ENCODE results near the gene KRTCAP2.
A peak's percentile ranks its signal among the peaks of the same experiment; 100 is the strongest.
"Not testable (repeated sequence)": the region's sequence is repeated elsewhere in the genome, so short reads cannot be mapped to it uniquely, and the experiment has no call there.

Gene KRTCAP2

DNA sequence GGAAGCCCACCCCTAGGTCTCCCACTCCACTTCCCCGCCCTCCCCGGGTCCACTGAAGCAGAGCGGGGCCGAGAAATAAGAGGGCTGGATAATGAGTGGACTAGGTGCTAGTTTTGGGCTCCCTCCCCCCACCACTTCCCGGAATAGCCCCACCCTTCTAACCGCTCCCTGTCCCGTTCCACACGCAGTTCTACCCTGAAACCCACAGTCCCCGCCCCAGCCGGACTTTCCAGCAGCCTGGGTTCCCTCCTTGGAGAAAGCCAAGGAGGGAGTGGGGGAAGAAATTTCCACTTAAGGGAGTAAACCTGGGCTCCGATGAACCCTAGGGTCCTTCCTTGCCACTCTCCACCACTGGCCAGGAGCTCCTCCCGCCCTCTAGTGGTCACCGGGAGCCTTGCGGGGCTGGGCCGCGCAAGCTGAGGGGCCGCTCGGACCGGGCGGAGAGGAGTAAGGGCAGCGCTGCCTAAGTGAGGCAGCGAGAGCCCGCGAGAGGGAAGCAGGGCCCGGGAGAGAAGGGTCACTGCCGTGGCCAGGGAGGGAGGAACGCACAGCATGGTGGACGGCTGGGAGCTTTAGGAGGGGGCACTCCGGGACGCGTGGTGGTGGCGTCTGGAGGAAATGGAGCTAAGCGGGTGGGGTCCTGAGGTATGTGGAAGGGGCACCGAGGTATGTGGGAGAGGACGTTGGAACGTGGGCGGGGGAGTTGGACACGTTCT lies 20.3 kb upstream of the KRTCAP2 start:
- POLR2A ChIA-PET, result interaction anchor here (0.6 to 1.4 kb wide), 4 partner anchors 14 to 115 kb away, joined by 3 to 5 read pairs (median 3); partner anchors contain the start of gene FDPS
- CTCF ChIA-PET, result interaction anchor here (0.7 to 3.8 kb wide), 24 partner anchors 9 to 488 kb away, joined by 3 to 167 read pairs (median 4); partner anchors contain the start of genes KRTCAP2, MTX1, THBS3 and TRIM46
- peak; percentile 89 for DNase-seq (ENCODE audit: extremely low spot score)
- TF ChIP-seq, protein P1, sequence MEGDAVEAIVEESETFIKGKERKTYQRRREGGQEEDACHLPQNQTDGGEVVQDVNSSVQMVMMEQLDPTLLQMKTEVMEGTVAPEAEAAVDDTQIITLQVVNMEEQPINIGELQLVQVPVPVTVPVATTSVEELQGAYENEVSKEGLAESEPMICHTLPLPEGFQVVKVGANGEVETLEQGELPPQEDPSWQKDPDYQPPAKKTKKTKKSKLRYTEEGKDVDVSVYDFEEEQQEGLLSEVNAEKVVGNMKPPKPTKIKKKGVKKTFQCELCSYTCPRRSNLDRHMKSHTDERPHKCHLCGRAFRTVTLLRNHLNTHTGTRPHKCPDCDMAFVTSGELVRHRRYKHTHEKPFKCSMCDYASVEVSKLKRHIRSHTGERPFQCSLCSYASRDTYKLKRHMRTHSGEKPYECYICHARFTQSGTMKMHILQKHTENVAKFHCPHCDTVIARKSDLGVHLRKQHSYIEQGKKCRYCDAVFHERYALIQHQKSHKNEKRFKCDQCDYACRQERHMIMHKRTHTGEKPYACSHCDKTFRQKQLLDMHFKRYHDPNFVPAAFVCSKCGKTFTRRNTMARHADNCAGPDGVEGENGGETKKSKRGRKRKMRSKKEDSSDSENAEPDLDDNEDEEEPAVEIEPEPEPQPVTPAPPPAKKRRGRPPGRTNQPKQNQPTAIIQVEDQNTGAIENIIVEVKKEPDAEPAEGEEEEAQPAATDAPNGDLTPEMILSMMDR (IDR thresholded peaks at IDR 0.05; ENCODE audit: control extremely low read depth, extremely low read depth, low read depth, missing control alignments), result peak; percentile 99

DNA sequence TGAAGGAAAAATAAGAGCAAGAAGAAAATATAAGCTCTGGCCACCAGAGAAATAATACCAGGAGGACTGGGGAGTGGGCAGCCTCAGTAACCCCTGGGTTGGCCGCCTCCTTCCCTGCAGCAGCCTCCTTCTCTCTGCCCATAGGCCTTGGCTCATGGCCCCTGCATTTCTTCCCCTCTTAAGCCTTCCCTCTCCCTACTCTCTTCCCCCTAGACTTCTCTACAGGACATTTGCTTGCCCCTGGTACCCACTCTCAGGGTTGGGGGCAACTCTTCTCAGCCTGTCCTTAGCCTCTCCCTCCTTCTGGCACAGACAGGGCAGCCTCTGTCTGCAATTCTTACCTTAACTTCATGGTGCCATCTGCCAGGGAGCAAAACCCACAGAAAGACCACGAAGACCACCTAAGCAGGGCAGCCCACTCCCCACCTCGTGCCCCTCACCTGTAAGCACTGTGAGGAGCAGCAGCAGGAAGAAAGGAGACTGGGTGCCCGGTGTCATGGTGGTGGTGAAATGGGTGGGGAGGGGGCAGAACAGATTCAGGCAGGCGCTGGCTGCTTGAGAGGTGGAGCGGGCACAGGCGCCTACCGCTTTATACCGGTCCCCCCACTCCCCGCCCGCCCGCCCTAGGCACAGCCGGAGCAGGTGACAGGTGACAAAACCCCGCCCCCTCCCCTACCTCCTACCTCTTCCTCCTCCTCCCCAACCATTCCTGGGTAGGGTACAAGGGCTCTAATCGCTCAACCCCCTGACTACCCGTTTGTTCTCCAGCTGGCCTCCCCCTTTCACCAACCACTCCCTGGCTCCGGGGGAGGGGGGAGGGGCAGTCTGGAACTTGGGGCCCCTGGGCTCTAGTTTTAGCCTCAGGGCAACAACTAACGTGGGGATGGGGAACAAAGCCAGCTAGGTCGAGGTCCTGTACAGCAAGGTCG lies 19.5 kb upstream of the KRTCAP2 start:
- no peak for DNase-seq (ENCODE audit: extremely low spot score)
- ChIA-PET CTCF (interaction anchor here (0.8 to 3.8 kb wide), 19 partner anchors 8 to 130 kb away, joined by 3 to 167 read pairs (median 6); partner anchors contain the start of genes KRTCAP2, MTX1, THBS3 and TRIM46), POLR2A (interaction anchor here (0.6 to 1.1 kb wide), 2 partner anchors 14 to 116 kb away, joined by 3 read pairs; partner anchors contain the start of gene FDPS)
- TF ChIP-seq, protein P1 (IDR thresholded peaks at IDR 0.05; ENCODE audit: control extremely low read depth, extremely low read depth, low read depth, missing control alignments), result no peak

DNA sequence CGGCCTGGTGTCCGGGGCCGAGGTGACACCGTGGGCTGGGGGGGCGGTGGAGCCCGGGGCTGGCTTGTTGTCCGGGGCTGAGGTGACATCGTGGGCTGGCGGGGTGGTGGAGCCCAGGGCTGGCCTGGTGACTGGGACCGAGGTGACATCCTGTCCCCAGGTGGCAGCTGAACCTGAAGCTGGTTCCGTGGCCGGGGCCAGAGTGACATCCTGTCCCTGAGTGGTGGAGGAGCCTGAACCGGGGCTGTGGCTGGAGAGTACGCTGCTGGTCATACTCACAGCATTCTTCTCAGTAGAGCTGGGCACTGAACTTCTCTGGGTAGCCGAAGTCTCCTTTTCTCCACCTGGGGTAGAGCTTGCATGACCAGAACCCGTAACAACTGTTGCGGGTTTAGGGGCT lies 18.8 kb upstream of the KRTCAP2 start:
- CTCF ChIA-PET, result interaction anchor here (1.2 to 3.8 kb wide), 4 partner anchors 14 to 107 kb away, joined by 3 to 167 read pairs (median 56); partner anchors contain the start of genes KRTCAP2, MTX1, THBS3 and TRIM46
- DNase-seq (ENCODE audit: extremely low spot score), result no peak
- TF ChIP-seq, protein P1 (IDR thresholded peaks at IDR 0.05; ENCODE audit: control extremely low read depth, extremely low read depth, low read depth, missing control alignments), result no peak
- POLR2A ChIA-PET, result no interaction called here

DNA sequence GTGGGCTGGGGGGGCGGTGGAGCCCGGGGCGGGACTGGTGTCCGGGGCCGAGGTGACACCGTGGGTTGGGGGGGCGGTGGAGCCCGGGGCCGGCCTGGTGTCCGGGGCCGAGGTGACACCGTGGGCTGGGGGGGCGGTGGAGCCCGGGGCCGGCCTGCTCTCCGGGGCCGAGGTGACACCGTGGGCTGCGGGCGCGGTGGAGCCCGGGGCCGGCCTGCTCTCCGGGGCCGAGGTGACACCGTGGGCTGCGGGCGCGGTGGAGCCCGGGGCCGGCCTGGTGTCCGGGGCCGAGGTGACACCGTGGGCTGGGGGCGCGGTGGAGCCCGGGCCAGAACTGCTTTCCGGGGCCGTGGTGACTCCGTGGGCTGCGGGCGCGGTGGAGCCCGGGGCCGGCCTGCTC lies 16.8 kb upstream of the KRTCAP2 start:
- DNase-seq (ENCODE audit: extremely low spot score); CTCF ChIA-PET; POLR2A ChIA-PET: not testable (repeated sequence)

DNA sequence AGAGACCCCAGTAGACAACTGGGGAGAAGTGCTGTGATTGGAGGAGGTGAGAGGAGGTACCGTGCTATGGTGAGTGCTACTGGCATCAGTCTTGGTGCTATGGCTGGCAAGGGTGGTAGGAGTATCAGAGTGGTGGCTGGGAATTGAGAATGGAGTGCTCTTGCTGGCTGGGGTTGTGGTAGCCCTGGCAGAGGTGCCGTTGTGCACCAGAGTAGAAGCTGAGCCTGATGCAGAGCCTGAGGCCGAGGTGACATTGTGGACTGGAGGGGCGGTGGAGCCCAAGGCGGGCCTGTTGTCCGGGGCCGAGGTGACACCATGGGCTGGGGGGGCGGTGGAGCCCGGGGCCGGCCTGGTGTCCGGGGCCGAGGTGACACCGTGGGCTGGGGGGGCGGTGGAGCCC lies 15.2 kb upstream of the KRTCAP2 start:
- no peak for DNase-seq (ENCODE audit: extremely low spot score)
- ChIA-PET POLR2A (no interaction called here), CTCF (interaction anchor here (0.7 kb wide), 1 partner anchor 13 kb away, joined by 4 read pairs; no protein-coding TSS in a partner anchor)
- TF ChIP-seq, protein P1 (IDR thresholded peaks at IDR 0.05; ENCODE audit: control extremely low read depth, extremely low read depth, low read depth, missing control alignments), result no peak

DNA sequence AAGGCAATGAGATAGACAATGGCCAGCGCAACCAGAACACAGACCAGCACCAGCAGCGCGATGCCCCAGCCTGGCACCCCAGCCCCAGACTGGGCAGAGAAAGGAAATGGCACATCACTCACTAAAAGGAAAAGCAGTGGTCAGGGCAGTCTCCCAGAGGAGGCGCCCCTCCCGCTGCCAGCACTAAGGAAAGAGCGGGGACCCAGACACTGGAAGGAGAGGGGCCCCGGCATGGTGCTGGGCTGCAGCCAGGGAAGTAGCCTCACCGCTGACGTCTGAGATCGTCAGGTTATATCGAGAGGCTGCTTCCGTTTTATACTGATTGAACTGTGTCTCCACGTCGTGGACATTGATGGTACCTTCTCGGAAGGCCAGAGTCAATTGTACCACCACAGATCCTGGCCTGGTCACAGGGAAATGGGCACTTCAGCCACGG lies 14.4 kb upstream of the KRTCAP2 start:
- POLR2A ChIA-PET, result no interaction called here
- TF ChIP-seq, protein P1 (IDR thresholded peaks at IDR 0.05; ENCODE audit: control extremely low read depth, extremely low read depth, low read depth, missing control alignments), result no peak
- CTCF ChIA-PET, result interaction anchor here (0.7 to 1.3 kb wide), 2 partner anchors 12 to 20 kb away, joined by 3 to 4 read pairs; no protein-coding TSS in a partner anchor
- no peak for DNase-seq (ENCODE audit: extremely low spot score)

Measured in GM10248 (cell line).